Ishikawa (cell line): ENCODE results near the gene AMN.

Experiments used
- CEBPB ChIP-seq: IDR thresholded peaks from 2 replicates; pipeline ENCODE4 v1.6.1; 2012
- EGR1 ChIP-seq: IDR thresholded peaks from 2 replicates; pipeline ENCODE4 v1.6.1; 2012
- EP300 ChIP-seq: IDR thresholded peaks from 2 replicates; pipeline ENCODE4 v1.6.1; 2012; ENCODE audit warnings: borderline replicate concordance
- FOXM1 ChIP-seq: IDR thresholded peaks from 2 replicates; pipeline ENCODE4 v1.6.1; 2012; ENCODE audit warnings: low read depth, borderline replicate concordance
- MAX ChIP-seq: IDR thresholded peaks from 2 replicates; pipeline ENCODE4 v1.6.1; 2012
- NFIC ChIP-seq: IDR thresholded peaks from 2 replicates; pipeline ENCODE4 v1.6.1; 2012
- RAD21 ChIP-seq: IDR thresholded peaks from 2 replicates; pipeline ENCODE4 v1.6.1; 2012; ENCODE audit warnings: low read depth
- REST ChIP-seq: IDR thresholded peaks from 2 replicates; pipeline ENCODE4 v1.6.1; 2012; ENCODE audit warnings: low read depth, mild to moderate bottlenecking
- TAF1 ChIP-seq: IDR thresholded peaks from 2 replicates; pipeline ENCODE4 v1.6.1; 2012; ENCODE audit warnings: low read depth, mild to moderate bottlenecking
- TCF12 ChIP-seq: IDR thresholded peaks from 2 replicates; pipeline ENCODE4 v1.6.1; 2012; ENCODE audit warnings: low read depth
- TEAD4 ChIP-seq: IDR thresholded peaks from 2 replicates; pipeline ENCODE4 v1.6.1; 2012
- USF1 ChIP-seq: IDR thresholded peaks from 2 replicates; pipeline ENCODE4 v1.6.1; 2012
- ZBTB7A ChIP-seq: IDR thresholded peaks from 2 replicates; pipeline ENCODE4 v1.6.1; 2012; ENCODE audit warnings: low read depth

GRCh38 chr14:102926104-102926503, 3.6 kb downstream of the AMN start:
- no peak for TF ChIP-seq ZBTB7A
- no peak for TF ChIP-seq NFIC
- no peak for TF ChIP-seq MAX
- no peak for TF ChIP-seq REST
- no peak for TF ChIP-seq TAF1
- TF ChIP-seq USF1, result no peak
- TF ChIP-seq RAD21, result no peak
- no peak for TF ChIP-seq EP300
- TF ChIP-seq TEAD4, result no peak
- no peak for TF ChIP-seq TCF12
- no peak for TF ChIP-seq CEBPB
- no peak for TF ChIP-seq EGR1
- no peak for TF ChIP-seq FOXM1
